Naive thymus-derived CD4-positive, alpha-beta T cell (primary cell): ENCODE measurements around the gene CACNA1C. TPM values are rescaled to one million over a fixed set of nuclear protein-coding genes. Genes with fewer than 3 reads are reported as not detected.

Source experiments
- ATAC-seq: fragments of 150-1000 bp; cut with Tn5 transposase; 2 replicates; pipeline ENCODE4 v1.10.0; 2021; ENCODE audit warnings: mild to moderate bottlenecking, moderate library complexity
- CTCF ChIA-PET: fragments of 350-600 bp; sonication (Branson Sonifier 250); formaldehyde crosslinking; loops from one replicate; lab custom pipeline; 2021; ENCODE audit warnings: antibody characterized with exemption; lab: Charles Lee
- POLR2A ChIA-PET: fragments of 350-600 bp; sonication (Branson Sonifier 250); formaldehyde crosslinking; loops from one replicate; lab custom pipeline; 2021; ENCODE audit warnings: antibody characterized with exemption, inconsistent platforms; lab: Charles Lee
- DNase-seq, 9 donors: peaks; one replicate each; pipeline versions ENCODE4 v3.0.0 to v3.0.0-alpha.2; 2020 to 2022; ENCODE audit warnings: mixed read lengths in 1 of 9
- H3K27ac ChIP-seq: one replicate; pipeline ENCODE4 v1.7.0; 2013; ENCODE audit warnings: mild to moderate bottlenecking, low read depth, low read length, moderate library complexity
- H3K27me3 ChIP-seq, 2 donors: one replicate each; pipeline ENCODE4 v1.7.0; 2013; ENCODE audit warnings: low read length in 2 of 2, mild to moderate bottlenecking in 2 of 2, moderate library complexity in 2 of 2; ENCODE audit not compliant: control insufficient read depth in 2 of 2, insufficient read depth in 2 of 2
- H3K36me3 ChIP-seq, 3 experiments: 1 replicate in 2 of 3; 2 replicates in 1 of 3; pipeline ENCODE4 v1.7.0; 2013; ENCODE audit warnings: low read length in 3 of 3, mild to moderate bottlenecking in 3 of 3, moderate library complexity in 1 of 3; ENCODE audit not compliant: insufficient read depth in 3 of 3, control insufficient read depth in 2 of 3
- H3K4me1 ChIP-seq, 2 donors: one replicate each; pipeline ENCODE4 v1.7.0; 2013; ENCODE audit warnings: low read length in 2 of 2, mild to moderate bottlenecking in 2 of 2, moderate library complexity in 1 of 2; ENCODE audit not compliant: control insufficient read depth in 2 of 2, insufficient read depth in 2 of 2
- H3K4me3 ChIP-seq: 2 replicates; pipeline ENCODE4 v1.7.0; 2013; ENCODE audit warnings: mild to moderate bottlenecking, low read length
- H3K9me3 ChIP-seq, 3 experiments: 1 replicate in 2 of 3; 2 replicates in 1 of 3; pipeline ENCODE4 v1.7.0; 2013; ENCODE audit warnings: low read length in 3 of 3; ENCODE audit not compliant: control insufficient read depth in 2 of 3
- H3K27ac Mint-ChIP-seq, 9 donors: one replicate each; pipeline ENCODE4 v1.8.0; 2020 to 2022; ENCODE audit warnings: mixed read lengths in 9 of 9, mild to moderate bottlenecking in 8 of 9, moderate library complexity in 5 of 9, inconsistent platforms in 2 of 9
- H3K27me3 Mint-ChIP-seq, 5 donors: one replicate each; pipeline ENCODE4 v1.8.0; 2021 to 2022; ENCODE audit warnings: mixed read lengths in 5 of 5, mild to moderate bottlenecking in 1 of 5
- H3K36me3 Mint-ChIP-seq, 5 donors: one replicate each; pipeline ENCODE4 v1.8.0; 2020 to 2022; ENCODE audit warnings: mixed read lengths in 5 of 5, mild to moderate bottlenecking in 3 of 5, inconsistent platforms in 1 of 5
- H3K4me1 Mint-ChIP-seq, 7 donors: one replicate each; pipeline ENCODE4 v1.8.0; 2020 to 2022; ENCODE audit warnings: mixed read lengths in 7 of 7, mild to moderate bottlenecking in 3 of 7, inconsistent platforms in 1 of 7
- H3K4me3 Mint-ChIP-seq, 10 donors: one replicate each; pipeline ENCODE4 v1.8.0; 2020 to 2022; ENCODE audit warnings: mild to moderate bottlenecking in 10 of 10, mixed read lengths in 10 of 10, moderate library complexity in 6 of 10, inconsistent platforms in 2 of 10
- H3K9me3 Mint-ChIP-seq, 11 donors: one replicate each; pipeline ENCODE4 v1.8.0; 2020 to 2022; ENCODE audit warnings: mixed read lengths in 11 of 11, mild to moderate bottlenecking in 4 of 11, inconsistent platforms in 1 of 11, moderate library complexity in 1 of 11
- intact Hi-C, 2 donors: fragments of 100-400 bp; cut with micrococcal nuclease; formaldehyde crosslinking; loops; one replicate each; pipeline ENCODE4 v1.15.1; 2023
- polyA plus RNA-seq, 2 donors: library from polyadenylated mRNA; unstranded; fragments of 300-500 nt; fragmentation: Illumina TruSeq; gene quantifications; one replicate each; pipeline ENCODE4 v1.2.3, GENCODE V29; 2021
- total RNA-seq, 6 experiments: library from RNA in 5 of 6; stranded (reverse) in 5 of 6; gene quantifications; 1 replicate in 5 of 6; 2 replicates in 1 of 6; pipeline ENCODE4 v1.2.3 and lab custom pipeline; 2021 to 2026

CACNA1C gene
- total and polyA plus RNA-seq, 7 experiments from 2014 or later = 0.04 to 0.48 (median 0.08) TPM

DNA sequence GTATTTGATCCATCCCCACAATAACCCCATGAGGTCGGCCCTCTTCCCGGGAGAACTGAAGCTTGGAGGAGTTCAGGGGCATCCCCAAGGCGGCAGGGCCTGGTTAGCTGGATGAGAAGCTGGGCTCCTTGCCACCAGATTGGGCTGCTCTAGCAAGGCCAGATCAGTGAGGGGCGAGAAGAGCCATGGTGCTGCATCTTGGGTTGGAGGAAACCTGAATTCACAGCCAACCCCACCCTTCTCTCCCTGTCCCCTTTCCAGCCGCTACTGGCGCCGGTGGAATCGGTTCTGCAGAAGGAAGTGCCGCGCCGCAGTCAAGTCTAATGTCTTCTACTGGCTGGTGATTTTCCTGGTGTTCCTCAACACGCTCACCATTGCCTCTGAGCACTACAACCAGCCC, 513.4 kb downstream of the CACNA1C start:
- Histone ChIP-seq H3K9me3 (no peaks in the 10 kb centered on the region), H3K27me3 (no peaks in the 10 kb centered on the region), H3K27ac (no peak overlapping the region), H3K36me3 (no peaks in the 10 kb centered on the region), H3K4me1 (no peaks in the 10 kb centered on the region), H3K4me3 (no peak overlapping the region)
- Mint-ChIP-seq H3K27ac (no peak overlapping the region), H3K36me3 (no peaks in the 10 kb centered on the region), H3K9me3 (no peaks in the 10 kb centered on the region), H3K4me1 (no peaks in the 10 kb centered on the region), H3K4me3 (no peak overlapping the region), H3K27me3 (peaks cover 0 to 22% (median 4%) of the 10 kb centered on the region in 5 donors)
- no peak for DNase-seq
- intact Hi-C loops = no loop called here
- ChIA-PET POLR2A (interaction anchor here (0.7 kb wide), 1 partner anchor 1363 kb away, joined by 3 read pairs; no protein-coding TSS in a partner anchor), CTCF (no interaction called here)
- ATAC-seq = no peak

DNA sequence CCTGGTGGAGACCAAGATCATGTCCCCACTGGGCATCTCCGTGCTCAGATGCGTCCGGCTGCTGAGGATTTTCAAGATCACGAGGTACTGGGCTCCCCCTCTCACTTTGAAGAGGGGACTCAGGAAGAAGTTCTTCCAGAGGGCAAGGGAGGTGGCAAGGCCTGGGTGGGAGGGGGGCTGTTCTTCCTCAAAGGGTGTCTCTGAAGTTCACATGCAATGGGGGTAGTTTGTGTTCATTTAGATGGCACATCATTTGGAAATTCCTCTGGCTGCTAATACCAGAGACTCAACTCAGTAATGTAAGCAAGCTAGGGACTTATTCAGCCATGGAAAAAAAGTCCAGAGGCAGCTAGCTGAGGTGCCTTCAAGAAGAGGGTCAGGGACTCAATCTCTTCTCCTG, 514.9 kb downstream of the CACNA1C start:
- DNase-seq (no peak), ATAC-seq (no peak)
- no peaks in the 10 kb centered on the region for H3K4me1 ChIP-seq
- H3K27me3 Mint-ChIP-seq = peaks cover 0 to 20% (median 9%) of the 10 kb centered on the region in 5 donors
- no peak overlapping the region for H3K27ac Mint-ChIP-seq
- no peak overlapping the region for H3K27ac ChIP-seq
- no peaks in the 10 kb centered on the region for H3K36me3 ChIP-seq
- no peaks in the 10 kb centered on the region for H3K9me3 Mint-ChIP-seq
- H3K36me3 Mint-ChIP-seq = no peaks in the 10 kb centered on the region
- no peak overlapping the region for H3K4me3 ChIP-seq
- H3K4me1 Mint-ChIP-seq = no peaks in the 10 kb centered on the region
- no peaks in the 10 kb centered on the region for H3K27me3 ChIP-seq
- POLR2A ChIA-PET = no interaction called here
- no peak overlapping the region for H3K4me3 Mint-ChIP-seq
- CTCF ChIA-PET = no interaction called here
- no peaks in the 10 kb centered on the region for H3K9me3 ChIP-seq
- intact Hi-C loops = no loop called here

DNA sequence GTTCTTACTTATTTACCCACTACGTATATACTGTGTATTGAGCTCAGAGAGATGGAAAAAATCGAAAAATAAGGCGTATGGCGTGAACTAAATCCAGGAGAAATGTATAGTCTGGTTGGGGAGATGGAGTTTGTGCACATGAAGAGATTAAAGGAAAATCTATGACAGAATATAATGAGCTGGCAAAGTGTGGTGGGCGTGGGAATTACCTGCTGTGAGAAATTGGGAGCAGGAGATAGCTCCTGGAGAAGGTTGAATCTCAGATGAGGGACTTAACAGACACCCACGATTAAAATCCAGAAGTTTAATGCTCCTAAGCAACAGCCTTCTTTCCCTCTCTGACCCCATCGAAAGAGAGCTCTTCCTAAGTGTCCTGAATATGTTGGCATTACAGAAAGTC, 517.8 kb downstream of the CACNA1C start:
- no peak overlapping the region for H3K27ac Mint-ChIP-seq
- no peak overlapping the region for H3K4me3 ChIP-seq
- no peak overlapping the region for H3K4me3 Mint-ChIP-seq
- no peaks in the 10 kb centered on the region for H3K9me3 ChIP-seq
- no peaks in the 10 kb centered on the region for H3K36me3 ChIP-seq
- no peak for DNase-seq
- no peak overlapping the region for H3K27ac ChIP-seq
- H3K27me3 ChIP-seq = no peaks in the 10 kb centered on the region
- H3K4me1 Mint-ChIP-seq = no peaks in the 10 kb centered on the region
- H3K27me3 Mint-ChIP-seq = peaks cover 8 to 31% (median 22%) of the 10 kb centered on the region in 5 donors
- POLR2A ChIA-PET = no interaction called here
- H3K4me1 ChIP-seq = no peaks in the 10 kb centered on the region
- CTCF ChIA-PET = no interaction called here
- no peak for ATAC-seq
- no peaks in the 10 kb centered on the region for H3K36me3 Mint-ChIP-seq
- intact Hi-C loops = no loop called here
- H3K9me3 Mint-ChIP-seq = no peaks in the 10 kb centered on the region

DNA sequence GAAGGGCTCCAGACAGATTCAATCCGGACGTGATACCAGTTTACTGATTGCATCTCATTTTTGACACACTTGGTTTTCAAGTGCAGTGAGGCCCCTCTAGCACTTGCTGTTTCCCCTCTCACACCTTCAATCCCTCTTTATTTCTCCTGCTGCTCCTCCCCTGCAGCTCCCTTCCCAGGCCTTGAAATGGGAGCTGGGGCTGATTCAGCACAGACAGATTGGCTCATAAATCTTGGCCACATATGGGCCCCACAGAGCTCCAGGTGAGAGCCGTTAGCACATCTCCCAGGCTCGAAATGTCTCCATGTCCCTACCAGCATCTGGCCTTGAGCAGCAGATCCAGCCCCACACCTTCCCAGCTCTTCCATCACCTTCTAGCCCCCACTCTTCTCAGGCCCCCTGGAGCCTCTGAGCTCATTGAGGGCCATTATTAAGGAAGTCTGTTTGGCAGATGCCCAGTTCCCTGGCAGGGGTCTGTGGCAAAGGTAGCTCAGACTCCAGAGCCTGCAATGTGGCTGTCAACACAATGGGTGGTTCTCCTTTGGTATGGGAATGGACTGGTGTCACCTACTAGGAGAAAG, 521.7 kb downstream of the CACNA1C start:
- Histone ChIP-seq H3K27ac (no peak overlapping the region), H3K9me3 (no peaks in the 10 kb centered on the region), H3K4me3 (no peak overlapping the region), H3K27me3 (no peaks in the 10 kb centered on the region), H3K36me3 (no peaks in the 10 kb centered on the region), H3K4me1 (no peaks in the 10 kb centered on the region)
- Mint-ChIP-seq H3K36me3 (no peaks in the 10 kb centered on the region), H3K4me3 (no peak overlapping the region), H3K4me1 (peaks cover 0 to 1% (median 0%) of the 10 kb centered on the region in 7 donors), H3K27ac (no peak overlapping the region), H3K9me3 (peaks cover 0 to 2% (median 0%) of the 10 kb centered on the region in 11 donors), H3K27me3 (peaks cover 8 to 28% (median 25%) of the 10 kb centered on the region in 5 donors)
- intact Hi-C loops = no loop called here
- ATAC-seq = no peak
- ChIA-PET POLR2A (no interaction called here), CTCF (no interaction called here)
- DNase-seq = no peak

DNA sequence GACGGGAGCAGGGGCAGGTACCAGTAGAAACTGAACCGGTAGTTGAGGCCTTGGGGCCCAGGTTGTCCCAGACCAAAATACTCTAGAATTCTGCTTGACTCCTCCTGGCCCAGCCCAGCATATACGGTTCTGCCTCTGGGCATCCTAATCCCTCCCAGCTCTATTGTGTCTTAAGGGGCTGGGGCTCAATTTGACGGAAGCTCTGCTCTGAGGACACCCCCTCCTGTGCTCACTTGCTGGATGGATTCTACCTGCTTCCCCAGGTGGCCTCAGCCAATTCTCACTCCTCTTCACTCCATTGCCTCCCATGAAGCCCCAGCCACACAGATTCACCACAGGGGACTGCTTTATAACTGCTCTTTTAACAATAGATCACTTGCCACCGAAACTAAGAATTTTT, 522.5 kb downstream of the CACNA1C start:
- no peaks in the 10 kb centered on the region for H3K4me1 ChIP-seq
- no peaks in the 10 kb centered on the region for H3K36me3 Mint-ChIP-seq
- DNase-seq (no peak), ATAC-seq (no peak)
- peaks cover 0 to 2% (median 0%) of the 10 kb centered on the region in 11 donors for H3K9me3 Mint-ChIP-seq
- intact Hi-C loops = no loop called here
- H3K27ac Mint-ChIP-seq = no peak overlapping the region
- ChIA-PET POLR2A (no interaction called here), CTCF (no interaction called here)
- H3K27me3 Mint-ChIP-seq = peaks cover 8 to 27% (median 22%) of the 10 kb centered on the region in 5 donors
- H3K27me3 ChIP-seq = no peaks in the 10 kb centered on the region
- no peak overlapping the region for H3K4me3 Mint-ChIP-seq
- H3K4me1 Mint-ChIP-seq = peaks cover 0 to 1% (median 0%) of the 10 kb centered on the region in 7 donors
- H3K36me3 ChIP-seq = no peaks in the 10 kb centered on the region
- H3K9me3 ChIP-seq = no peaks in the 10 kb centered on the region
- no peak overlapping the region for H3K4me3 ChIP-seq
- no peak overlapping the region for H3K27ac ChIP-seq

DNA sequence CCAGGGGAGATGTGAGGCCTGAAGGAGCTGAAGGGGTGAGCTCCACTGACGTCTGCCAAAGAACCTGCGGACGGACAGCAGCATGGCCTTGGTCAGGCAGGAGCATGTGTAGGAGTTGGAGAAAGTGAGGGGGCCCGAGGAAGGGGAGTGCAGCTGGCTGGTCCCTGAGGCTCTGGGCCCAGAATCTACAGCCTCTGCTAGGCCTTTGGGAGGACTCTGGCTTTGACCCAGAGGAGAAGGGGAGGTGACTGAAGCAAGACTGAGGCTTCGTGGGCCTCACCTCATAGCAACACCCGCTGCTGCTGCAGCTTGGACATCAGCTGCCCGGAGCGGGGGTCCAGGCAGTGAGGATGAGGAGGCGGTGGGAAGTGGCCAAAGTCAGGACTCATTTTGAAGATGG, 525.4 kb downstream of the CACNA1C start:
- H3K9me3 Mint-ChIP-seq = peaks cover 0 to 2% (median 0%) of the 10 kb centered on the region in 11 donors
- H3K4me3 ChIP-seq = no peak overlapping the region
- DNase-seq = no peak
- no peaks in the 10 kb centered on the region for H3K4me1 ChIP-seq
- ChIA-PET POLR2A (no interaction called here), CTCF (no interaction called here)
- peaks cover 25 to 35% (median 30%) of the 10 kb centered on the region in 5 donors for H3K27me3 Mint-ChIP-seq
- no peak overlapping the region for H3K27ac ChIP-seq
- intact Hi-C loops = no loop called here
- ATAC-seq = no peak
- no peak overlapping the region for H3K27ac Mint-ChIP-seq
- no peaks in the 10 kb centered on the region for H3K36me3 ChIP-seq
- no peak overlapping the region for H3K4me3 Mint-ChIP-seq
- no peaks in the 10 kb centered on the region for H3K36me3 Mint-ChIP-seq
- no peaks in the 10 kb centered on the region for H3K9me3 ChIP-seq
- H3K27me3 ChIP-seq = peaks cover 0 to 1% of the 10 kb centered on the region in 2 donors
- H3K4me1 Mint-ChIP-seq = peaks cover 0 to 5% (median 1%) of the 10 kb centered on the region in 7 donors

DNA sequence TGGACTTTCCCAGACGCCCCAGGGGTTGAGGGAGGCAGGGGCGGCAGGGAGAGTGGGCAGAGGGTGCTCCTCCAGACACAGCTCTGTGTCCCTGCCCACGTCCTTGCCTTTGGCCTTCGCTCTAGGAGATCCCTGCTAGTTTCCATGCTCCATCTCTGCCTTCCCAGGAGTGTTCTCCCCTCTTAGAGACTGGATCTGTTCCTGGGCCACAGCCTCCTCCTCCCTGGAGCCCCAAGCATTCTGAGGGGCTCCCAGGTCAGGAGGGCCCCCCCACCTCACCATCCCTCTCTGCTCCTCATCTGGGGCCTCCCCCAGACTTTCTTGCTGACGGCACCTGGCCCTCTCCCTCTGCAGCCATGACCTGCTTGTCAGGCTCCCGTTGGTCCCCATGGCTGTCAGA, 526.0 kb downstream of the CACNA1C start:
- CTCF ChIA-PET = no interaction called here
- peaks cover 0 to 2% (median 0%) of the 10 kb centered on the region in 11 donors for H3K9me3 Mint-ChIP-seq
- H3K36me3 Mint-ChIP-seq = no peaks in the 10 kb centered on the region
- H3K27me3 ChIP-seq = peaks cover 0 to 4% of the 10 kb centered on the region in 2 donors
- peaks cover 0 to 5% (median 3%) of the 10 kb centered on the region in 7 donors for H3K4me1 Mint-ChIP-seq
- H3K27me3 Mint-ChIP-seq = peaks cover 25 to 36% (median 30%) of the 10 kb centered on the region in 5 donors
- no peak overlapping the region for H3K27ac ChIP-seq
- no peak overlapping the region for H3K4me3 ChIP-seq
- no peaks in the 10 kb centered on the region for H3K4me1 ChIP-seq
- H3K9me3 ChIP-seq = no peaks in the 10 kb centered on the region
- H3K4me3 Mint-ChIP-seq = no peak overlapping the region
- H3K27ac Mint-ChIP-seq = no peak overlapping the region
- intact Hi-C loops = no loop called here
- ATAC-seq = no peak
- DNase-seq = no peak
- POLR2A ChIA-PET = no interaction called here
- no peaks in the 10 kb centered on the region for H3K36me3 ChIP-seq
